Putamen (tissue), 1 donor: ENCODE measurements around the gene OPTN.
"Not testable (repeated sequence)": the region's sequence is repeated elsewhere in the genome, so short reads cannot be mapped to it uniquely, and the experiment has no call there.

ENCODE experiments used
- DNase-seq: peaks from one replicate; pipeline ENCODE4 v3.0.0-alpha.2; 2016; ENCODE audit warnings: low spot score

OPTN gene

DNA sequence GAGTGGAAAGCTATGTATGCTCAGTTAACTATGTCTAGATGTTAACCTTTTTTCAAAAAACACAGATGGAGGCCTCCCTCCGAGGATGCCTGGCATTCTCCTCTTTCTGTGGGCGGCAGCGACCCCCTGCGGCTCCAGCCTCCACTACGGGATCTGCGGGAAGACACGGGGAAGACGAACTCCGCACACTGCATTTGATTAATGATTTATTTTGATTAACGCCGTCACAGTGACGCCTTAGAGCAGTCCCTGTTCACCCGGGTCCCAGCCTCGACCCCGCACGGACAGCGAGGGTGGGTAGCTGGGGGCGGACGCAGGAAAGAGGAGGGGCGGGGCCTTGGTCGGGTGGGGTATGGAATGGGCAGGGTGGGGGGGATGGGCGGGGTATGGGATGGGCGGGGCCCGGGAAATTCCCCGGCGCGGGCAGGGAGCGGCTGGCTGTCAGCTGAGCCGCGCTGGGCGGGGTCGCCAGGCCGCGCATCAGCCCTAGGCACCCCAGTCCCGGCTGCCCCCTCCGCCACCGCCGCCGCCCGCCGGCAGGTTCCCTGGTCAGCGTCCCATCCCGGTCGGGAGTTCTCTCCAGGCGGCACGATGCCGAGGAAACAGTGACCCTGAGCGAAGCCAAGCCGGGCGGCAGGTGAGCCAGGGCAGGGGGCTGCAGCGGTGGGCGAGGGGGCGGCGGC, at the start of gene OPTN:
OPTN (plus strand) TSS at position 498 of the 683 bp plus-strand sequence. CDS start 8,960 bp downstream, outside the sequence.
- DNase-seq = peak; percentile 85

DNA sequence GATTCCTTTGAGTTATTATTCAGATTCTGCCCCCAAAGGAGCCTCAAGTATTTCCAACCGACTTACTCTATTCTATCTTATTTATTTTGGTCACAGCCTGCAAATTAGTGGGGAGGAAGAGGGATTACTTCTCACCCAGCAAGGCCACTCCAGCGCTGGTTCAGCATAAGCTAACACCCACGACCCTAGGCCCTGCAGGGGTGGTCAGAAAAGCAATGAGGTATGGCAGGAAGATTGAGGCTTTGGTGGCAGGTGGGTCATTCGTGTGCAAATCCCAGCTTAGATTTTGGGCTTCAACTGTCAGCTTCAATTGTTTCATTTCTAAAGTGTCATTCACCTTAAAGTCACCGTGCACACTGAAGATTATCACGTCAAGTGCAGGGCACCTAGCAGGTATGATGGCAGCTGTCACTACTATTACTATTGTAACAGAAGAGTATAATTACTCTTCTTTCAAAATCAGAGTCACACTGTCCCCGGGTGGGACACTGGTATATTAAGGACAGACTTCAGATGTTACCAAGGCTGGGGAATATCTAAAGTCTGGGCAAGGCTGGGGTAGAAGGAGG, 48.8 kb upstream of the OPTN start:
- DNase-seq = no peak

DNA sequence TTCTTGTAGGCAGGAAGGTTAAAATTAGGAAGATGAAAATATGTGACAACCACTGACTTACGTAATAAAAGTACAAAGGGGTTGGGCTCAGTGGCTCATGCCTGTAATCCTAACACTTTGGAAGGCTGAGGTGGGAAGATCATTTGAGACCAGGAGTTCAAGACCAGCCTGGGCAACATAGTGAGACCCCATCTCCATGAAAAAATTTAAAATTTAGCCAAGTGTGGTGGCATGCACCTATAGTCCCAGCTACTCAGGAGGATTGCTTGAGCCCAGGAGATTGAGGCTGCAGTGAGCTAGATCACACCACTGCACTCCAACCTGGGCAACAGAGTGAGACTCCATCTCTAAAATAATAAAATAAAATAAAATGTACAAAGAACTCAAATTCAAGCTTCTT, 46.8 kb upstream of the OPTN start:
- DNase-seq = not testable (repeated sequence)

DNA sequence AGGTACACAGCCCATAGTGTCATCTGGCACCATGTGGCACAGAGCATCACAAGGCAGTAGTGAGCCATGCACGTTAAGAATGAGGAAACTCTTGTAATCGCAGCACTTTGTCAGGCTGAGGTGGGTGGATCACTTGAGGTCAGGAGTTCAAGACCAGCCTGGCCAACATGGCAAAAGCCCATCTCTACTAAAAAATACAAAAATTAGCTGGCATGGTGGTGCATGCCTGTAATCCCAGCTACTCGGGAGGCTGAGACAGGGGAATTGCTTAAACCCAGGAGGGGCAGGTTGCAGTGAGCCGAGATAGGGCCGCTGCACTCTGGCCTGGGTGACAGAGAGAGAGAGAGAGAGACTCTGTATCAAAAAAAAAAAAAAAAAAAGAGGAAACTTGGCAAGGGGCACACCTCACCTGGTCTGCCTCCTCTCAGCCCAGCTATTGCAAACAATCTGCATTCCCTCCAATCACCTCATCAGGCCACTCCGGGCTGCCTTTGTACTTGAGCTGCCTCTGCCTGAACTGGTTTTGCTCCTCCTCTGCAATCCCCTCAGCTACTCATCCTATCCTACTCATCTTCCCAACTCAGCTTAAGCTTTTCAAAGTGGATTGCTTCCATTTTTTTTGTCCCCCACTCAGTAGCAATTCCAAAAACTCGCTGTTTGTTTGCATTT, 46.0 kb upstream of the OPTN start:
- DNase-seq = no peak

DNA sequence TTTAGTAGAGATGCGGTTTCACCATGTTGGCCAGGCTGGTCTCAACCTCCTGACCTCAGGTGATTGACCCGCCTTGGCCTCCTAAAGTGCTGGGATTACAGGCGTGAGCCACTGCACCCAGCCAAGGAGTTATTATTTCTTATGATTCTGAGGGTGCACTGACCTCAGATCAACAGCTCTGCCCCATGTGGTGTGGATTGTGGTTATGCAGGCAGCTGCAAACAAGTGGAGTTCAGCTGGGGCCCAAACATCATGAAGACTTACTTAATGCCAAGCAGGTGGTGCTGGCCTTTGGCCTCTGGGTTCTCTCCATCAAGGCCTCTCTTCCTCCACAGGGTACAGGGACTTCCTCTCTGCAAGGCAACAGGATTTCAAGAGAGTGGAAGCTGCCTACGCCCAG, 45.1 kb upstream of the OPTN start:
- no peak for DNase-seq

DNA sequence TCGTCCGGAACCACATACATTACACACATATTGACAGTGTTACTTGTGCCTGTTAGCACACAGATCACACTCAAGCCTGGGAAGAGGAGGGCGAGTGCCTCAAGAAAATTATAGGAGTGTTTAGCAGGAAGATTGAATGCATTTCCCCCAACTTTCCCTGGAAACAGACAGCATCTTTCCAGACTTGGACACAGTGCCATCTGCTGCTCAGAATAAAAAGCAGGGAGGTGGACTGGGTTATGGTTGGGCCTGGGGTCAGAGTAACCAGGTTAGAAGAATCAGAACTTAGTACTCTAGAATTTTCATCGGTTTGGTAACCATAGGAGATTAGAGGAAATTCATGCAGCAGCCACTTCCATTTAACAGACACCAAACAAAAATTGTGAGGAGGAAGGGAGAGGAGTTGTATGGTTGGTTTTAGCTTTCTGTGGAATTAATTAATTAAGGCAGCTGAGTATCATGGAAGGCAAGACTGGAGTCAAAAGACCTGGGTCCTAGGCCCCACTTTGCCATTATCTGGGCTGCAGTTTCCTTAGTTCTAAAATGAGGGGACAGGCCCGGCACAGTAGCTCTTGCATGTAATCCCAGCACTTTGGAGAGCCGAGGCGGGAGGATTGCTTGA, 43.4 kb upstream of the OPTN start:
- DNase-seq = no peak

DNA sequence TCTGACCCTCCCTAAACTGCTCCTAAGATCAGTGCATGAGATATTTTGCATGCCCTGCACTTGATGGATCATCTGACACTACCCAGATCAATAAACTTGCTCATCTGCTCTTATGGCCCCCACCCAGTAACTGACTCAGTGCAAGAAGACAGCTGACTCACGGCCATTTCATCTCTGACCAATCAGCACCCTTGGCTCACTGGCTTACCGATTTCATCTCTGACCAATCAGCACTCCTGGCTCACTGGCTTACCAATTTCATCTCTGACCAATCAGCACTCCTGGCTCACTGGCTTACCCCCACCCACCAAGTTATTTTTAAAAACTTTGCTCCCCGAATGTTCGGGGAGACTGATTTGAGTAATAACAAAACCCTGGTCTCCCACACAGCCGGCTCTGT, 37.2 kb upstream of the OPTN start:
- DNase-seq = no peak

DNA sequence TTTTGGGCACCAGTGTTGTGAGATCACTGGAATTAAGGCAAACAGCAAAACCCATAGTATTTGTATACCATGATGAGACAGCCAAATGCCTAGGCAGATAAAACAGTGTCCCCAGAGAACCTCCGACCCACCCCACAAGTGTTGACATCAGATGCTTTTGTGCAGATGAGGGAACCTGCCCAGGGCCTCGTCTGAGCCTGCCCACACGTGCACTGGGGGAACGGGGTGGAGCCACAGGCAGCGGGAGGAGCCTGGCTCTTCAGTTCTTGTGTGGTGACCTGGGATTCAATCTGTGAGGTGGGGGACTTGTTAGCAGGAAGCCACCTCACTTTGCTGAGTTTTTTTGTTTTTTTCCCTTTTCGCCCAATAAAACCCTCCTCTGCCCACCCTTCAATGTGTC, 33.4 kb upstream of the OPTN start:
- no peak for DNase-seq

DNA sequence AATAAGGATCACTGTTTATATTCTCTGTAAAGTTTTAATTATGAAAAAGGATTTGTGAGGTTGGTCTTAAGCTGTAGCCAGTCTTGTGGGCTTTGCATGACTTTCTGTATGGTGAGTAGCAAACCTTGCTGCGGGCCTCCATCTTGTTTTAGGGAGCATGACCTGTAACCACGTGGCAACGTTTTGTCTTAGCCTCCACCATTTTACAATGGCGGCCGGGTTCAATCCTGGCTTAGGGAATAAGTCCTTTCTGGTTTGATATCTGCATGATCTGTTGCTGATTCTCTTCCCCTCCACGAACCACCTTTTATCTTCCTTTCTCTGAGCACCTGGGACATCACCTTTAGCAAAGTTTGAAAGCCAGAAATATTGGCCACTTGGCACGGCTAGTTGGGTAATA, 32.5 kb upstream of the OPTN start:
- no peak for DNase-seq

DNA sequence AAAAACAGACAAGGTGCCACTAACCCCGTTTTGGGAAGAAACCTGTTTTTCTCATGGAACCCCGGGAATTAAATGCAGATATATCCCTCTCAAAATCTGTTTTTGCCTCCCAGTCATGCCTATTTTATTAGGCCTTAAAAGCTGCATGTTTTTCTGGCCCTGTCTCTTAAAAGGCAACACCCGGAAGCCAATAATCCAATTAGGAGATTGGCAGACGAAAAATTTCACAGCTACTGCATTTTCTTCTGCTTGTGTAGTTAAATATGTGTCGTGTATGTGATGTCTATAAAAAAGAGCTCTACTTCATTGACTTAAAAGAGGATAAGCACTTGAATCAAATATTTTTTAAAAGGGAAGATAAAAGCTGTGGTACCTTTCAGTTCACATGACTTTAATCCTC, 31.9 kb upstream of the OPTN start:
- no peak for DNase-seq

DNA sequence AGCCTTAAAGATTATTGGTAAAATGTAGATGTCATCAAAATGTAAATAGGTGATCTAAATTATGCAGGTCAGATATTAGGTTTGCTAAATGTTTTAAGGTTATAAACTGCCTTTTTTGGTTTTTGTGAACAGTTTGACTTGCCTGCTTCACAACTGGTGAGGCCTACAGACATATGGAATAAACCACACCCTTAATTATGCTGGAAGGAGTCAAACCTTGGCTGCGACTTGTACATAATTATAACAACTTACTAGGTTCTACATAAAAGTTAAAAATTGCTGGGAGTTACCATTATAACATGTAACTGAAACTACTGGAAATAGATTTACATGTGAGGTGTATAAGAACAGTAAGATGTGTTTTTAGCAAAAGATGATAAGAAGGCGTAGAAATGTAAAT, 31.5 kb upstream of the OPTN start:
- DNase-seq = no peak

DNA sequence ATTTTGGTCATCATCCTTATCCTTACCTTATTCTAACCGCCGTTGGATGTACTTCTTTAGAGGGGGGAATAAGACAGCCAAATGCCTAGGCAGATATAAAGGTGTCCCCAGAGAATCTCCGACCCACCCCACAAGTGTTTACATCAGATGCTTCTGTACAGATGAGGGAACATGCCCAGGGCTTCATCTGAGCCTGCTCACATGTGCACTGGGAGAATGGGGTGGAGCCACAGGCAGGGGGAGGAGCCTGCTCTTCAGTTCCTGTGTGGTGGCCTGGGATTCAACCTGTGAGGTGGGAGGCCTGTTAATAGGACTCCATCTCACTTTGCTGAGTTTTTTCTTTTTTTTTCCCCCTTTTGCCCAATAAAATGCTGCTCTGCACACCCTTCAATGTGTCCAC, 27.6 kb upstream of the OPTN start:
- DNase-seq = no peak

DNA sequence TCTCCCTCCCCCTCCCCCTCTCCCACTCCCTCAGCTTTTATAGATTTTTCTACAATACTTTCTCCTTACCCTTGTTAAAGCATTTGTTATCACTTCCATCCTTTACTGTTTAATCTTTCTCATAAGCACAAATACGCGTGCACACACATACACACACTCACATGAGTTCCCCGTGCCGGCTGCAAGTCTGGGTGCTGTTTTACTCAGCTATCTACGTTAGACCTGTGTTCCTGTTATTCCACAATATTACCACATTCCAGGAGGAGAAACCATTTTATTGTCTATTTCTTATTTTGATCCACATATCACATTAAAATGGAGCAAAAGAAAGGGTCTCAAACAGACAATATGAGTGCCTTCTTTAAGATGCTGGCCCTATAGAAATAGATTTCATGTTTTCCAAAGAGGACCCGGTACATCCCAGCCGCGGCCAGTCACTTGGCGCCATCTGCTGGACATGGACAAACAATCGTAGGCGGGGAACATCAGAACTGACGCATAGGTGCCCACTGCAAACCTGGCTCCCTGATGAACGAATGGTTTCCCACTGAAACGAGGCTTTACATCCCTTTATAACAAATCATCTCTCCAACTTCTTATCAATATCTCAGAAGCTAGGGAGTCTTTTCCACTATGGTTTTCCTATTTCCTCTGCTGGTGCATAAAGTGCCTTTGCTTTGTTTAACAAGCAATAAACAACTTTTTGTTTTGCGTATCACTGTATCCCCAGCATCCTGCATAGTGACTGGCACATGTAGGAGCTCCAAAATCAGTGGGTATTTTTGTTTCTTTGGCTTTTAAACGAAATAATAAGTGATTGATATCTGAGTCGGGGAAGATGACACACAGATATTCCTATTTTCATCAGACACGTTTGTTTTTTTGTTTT, 25.2 kb upstream of the OPTN start:
- no peak for DNase-seq

DNA sequence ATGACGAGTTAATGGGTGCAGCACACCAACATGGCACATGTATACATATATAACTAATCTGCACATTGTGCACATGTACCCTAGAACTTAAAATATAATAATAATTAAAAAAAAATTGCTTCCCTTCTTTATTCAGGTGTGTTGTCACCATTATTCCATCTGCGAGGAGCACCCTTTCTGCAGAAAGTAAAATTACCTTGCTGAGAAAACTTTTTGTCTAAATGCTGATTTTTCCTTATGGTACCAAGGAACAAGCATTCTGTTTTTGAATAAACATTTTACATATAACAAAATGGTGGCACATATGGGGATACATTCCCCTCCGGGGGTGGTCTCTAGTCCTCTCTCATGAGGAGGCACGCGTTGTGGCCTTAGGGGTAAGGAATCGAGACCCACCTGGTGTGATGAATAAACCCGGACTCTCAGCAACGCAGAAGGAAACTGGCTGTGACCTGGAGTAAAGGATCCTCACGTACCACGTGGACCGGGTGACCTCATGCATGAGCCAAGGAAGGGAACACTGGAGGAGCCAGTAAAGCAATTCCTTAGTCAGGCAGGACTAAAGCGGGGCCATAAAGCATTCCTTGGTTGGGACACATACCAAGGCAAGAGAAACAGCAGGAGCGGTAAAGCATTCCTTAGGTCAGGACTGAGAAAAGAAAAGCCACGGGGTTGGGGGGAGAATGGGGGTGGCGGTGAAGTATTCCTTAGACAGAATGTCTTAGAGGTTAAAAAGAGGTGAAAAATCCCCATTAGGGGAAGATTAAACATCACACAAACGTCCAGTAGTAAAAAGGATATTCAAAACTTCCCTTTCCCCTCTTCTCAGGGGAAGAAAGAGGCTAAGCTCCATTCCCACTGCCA, 20.8 kb upstream of the OPTN start:
- no peak for DNase-seq

DNA sequence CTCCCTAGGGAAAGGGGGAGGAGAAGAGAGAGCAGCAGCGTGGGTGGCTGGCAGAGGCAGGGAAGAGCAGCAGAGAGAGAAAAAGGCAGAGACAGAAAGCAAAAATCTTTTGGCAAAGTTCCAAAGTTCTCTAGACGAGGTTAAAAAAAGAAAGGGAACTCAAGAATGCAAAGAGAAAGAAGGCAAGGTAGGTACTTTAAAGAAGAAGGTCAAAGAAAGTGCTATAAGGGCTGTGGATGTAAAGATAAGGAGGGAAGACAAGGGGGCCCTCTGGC, 20.2 kb upstream of the OPTN start:
- DNase-seq = no peak

DNA sequence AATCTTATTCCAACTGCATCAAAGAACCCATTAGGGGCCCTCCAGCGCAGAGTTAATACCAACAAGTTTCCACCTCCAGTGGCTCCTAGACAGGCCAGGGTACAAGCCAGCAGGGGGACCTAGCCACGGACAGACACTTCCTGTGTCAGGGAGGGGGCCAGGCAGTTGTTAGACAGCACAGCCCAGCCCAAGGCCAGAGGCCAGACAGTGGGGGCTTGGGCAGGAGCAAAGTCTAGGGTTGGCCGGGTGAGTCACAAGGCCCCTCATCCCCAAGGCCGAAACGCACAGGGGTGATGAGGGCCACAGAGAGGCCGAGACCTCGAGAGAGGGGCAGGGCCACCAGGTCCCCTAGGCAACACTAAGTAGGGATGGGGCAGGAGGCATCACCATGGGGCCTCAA, 19.3 kb upstream of the OPTN start:
- DNase-seq = no peak

DNA sequence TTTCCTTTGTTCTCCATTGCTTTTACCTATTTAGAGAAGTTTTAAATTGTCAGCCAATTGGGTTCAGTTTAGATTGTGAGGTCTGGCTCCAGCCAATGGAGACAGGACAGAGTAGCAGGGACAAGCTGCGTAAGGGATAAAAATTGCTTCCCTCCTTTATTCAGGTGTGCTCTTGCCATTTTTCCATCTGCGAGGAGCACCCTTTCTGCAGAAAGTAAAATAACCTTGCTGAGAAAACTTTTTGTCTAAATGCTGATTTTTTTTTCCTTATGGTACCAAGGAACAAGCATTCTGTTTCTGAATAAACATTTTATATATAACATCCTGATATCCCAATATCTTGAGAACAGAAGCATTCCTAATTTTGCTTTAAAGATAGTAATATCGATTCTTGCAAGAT, 16.3 kb upstream of the OPTN start:
- DNase-seq = not testable (repeated sequence)

DNA sequence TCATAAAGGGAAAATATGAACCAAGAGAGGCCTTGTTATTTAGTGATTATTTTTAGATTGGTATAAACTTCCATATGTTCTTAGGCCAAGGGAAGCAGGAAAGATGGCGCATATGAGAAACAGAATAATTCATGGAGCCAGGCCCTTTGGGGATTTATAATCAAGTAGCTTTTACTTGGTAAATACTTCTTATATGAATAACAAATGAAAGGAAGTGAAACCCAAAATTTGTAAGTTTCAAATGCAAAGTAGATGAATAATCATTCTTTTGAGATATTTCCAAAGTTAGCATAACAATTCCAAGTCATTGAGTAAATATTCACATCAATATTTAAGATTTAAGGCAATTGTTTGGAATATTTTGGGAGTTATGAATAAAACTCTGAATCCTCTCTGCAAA, 13.9 kb upstream of the OPTN start:
- no peak for DNase-seq

DNA sequence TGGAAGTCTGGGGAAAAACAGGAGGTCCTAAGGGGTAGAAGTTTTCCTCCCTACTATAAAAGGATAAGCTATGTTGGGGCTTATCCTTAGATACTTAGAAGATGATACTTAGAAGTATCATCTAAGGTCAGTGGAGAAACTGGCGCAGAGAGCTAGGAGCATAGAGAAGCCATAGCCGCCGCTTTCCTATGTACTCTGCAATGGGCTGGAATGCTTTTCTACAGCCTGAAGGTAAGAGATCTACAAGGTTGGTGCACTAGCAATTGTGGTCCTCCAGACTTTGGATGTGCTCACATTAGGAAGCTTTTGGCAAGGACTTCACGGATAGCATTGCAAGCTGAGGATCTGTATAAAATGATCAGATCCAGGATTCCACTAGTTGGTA, 12.4 kb upstream of the OPTN start:
- DNase-seq = no peak

DNA sequence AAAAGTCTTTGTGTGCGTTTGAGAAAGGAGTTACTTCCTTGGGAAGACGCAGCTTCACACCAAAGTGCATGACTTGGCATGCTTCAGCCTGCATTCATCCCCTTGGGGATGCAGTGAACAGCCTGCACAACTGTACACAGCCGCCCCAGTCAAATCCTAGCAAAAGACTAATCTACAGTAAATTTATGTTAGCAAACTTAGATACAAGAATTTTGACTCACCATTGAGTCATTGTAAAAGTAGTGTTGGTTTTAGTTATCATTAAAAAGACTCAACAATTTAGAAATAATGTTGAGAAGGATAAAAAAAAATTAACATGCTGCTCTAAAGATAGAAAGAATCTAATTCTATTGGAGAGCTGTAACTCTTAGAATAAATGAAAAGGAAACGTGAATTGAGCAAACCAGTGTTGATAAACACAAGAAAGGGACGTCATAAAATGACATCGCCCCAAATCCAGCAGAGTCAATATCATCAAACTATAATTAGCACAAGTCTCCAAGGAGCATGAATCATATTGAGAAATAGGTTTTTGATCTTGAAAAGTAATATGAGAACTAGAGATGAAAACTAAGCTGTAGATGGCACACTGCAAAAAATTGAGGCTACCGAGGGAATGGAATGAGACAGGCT, 11.9 kb upstream of the OPTN start:
- DNase-seq = peak; percentile 27

DNA sequence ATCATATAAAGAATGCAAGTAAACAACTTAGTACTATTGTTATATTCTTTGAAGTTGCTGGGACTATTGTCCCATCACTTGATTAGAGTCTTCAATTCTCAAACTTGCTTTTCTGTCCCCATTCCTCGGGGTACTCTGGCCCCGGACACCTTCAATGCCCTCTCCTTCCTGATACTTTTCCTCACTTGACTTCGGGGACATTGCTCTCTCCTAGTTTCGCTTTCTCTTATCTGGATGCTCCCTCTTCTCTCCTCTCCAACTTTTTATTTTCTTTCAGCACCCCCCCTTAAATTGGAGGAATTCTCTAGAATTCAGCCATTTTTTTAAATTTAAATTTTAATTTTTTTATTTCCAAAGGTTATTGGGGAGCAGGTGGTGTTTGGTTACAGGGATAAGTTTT, 10.6 kb upstream of the OPTN start:
- no peak for DNase-seq
